HG03060 (cell line): Measurements from ENCODE around the gene ANO10.
"Not testable (repeated sequence)": the region's sequence is repeated elsewhere in the genome, so short reads cannot be mapped to it uniquely, and the experiment has no call there.

Experiments
- ATAC-seq: cut with Tn5 transposase; IDR thresholded peaks from one replicate; pipeline ENCODE4 v1.9.1; 2021; ENCODE audit warnings: low read depth, moderate number of reproducible peaks; ENCODE audit not compliant: unreplicated experiment

ANO10 gene

GRCh38 chr3:43523454-43524053 lies 98.3 kb downstream of the ANO10 start:
- peak; percentile 73 for ATAC-seq

- ATAC-seq = no peak
Measured at GRCh38 chr3:43522727-43523362, 99.0 kb downstream of the ANO10 start.

- no peak for ATAC-seq
Measured at GRCh38 chr3:43521941-43522340, 99.9 kb downstream of the ANO10 start.

GRCh38 chr3:43518515-43518914 lies 103.3 kb downstream of the ANO10 start:
- not testable (repeated sequence) for ATAC-seq

GRCh38 chr3:43515970-43516635 lies 105.7 kb downstream of the ANO10 start:
- no peak for ATAC-seq

GRCh38 chr3:43515208-43515917 lies 106.4 kb downstream of the ANO10 start:
- ATAC-seq = no peak

GRCh38 chr3:43512754-43513404 lies 108.9 kb downstream of the ANO10 start:
- ATAC-seq = no peak

- no peak for ATAC-seq
Measured at GRCh38 chr3:43506644-43507043, 115.2 kb downstream of the ANO10 start.

- no peak for ATAC-seq
Measured at GRCh38 chr3:43505351-43505750, 116.5 kb downstream of the ANO10 start.

- no peak for ATAC-seq
Measured at GRCh38 chr3:43503067-43503728, 118.6 kb downstream of the ANO10 start.

- no peak for ATAC-seq
Measured at GRCh38 chr3:43499256-43499655, 122.6 kb downstream of the ANO10 start.

GRCh38 chr3:43497905-43498365 lies 123.9 kb downstream of the ANO10 start:
- ATAC-seq = no peak

GRCh38 chr3:43497422-43497821 lies 124.4 kb downstream of the ANO10 start:
- ATAC-seq = no peak

GRCh38 chr3:43496740-43497375 lies 125.0 kb downstream of the ANO10 start:
- no peak for ATAC-seq

- ATAC-seq = not testable (repeated sequence)
Measured at GRCh38 chr3:43492932-43493331, 128.9 kb downstream of the ANO10 start.

- ATAC-seq = not testable (repeated sequence)
Measured at GRCh38 chr3:43491807-43492206, 130.0 kb downstream of the ANO10 start.

GRCh38 chr3:43490640-43491185 lies 131.1 kb downstream of the ANO10 start:
- no peak for ATAC-seq

- ATAC-seq = no peak
Measured at GRCh38 chr3:43489930-43490329, 131.9 kb downstream of the ANO10 start.

- ATAC-seq = no peak
Measured at GRCh38 chr3:43485931-43486330, 135.9 kb downstream of the ANO10 start.
